ENCODE measurements around the gene TGM1. TPM values are rescaled to one million over a fixed set of nuclear protein-coding genes. Genes with fewer than 3 reads are reported as not detected.
"Not testable (repeated sequence)": the region's sequence is repeated elsewhere in the genome, so short reads cannot be mapped to it uniquely, and the experiment has no call there.

Gene TGM1
- total and polyA plus RNA-seq, 2 experiments from 2014 or later = 0.31 to 0.63 TPM

GRCh38 chr14:24226473-24226872, 36.5 kb downstream of the TGM1 start:
- H3K27me3 ChIP-seq (ENCODE audit: insufficient read depth) = no peaks in the 10 kb centered on the region
- ATAC-seq = no peak
- H3K4me3 ChIP-seq = no peak overlapping the region
- no peaks in the 10 kb centered on the region for H3F3A ChIP-seq (replicated peaks; ENCODE audit: low read depth)
- Mint-ChIP-seq H3K27ac (no peak overlapping the region), H3K36me3 (ENCODE audit: low read depth) (peaks cover 9% of the 10 kb centered on the region), H3K9me3 (no peaks in the 10 kb centered on the region), H3K27me3 (ENCODE audit: insufficient read depth, low read depth, poor library complexity) (no peaks in the 10 kb centered on the region), H3K4me1 (peaks cover 6% of the 10 kb centered on the region; the same call in 1 of the 3 replicates), H3K4me3 (no peak overlapping the region)
- DNase-seq (ENCODE audit: low spot score) = no peak
- no peak for TF ChIP-seq EZH2phosphoT487 (IDR thresholded peaks at IDR 0.05; ENCODE audit: unreplicated experiment)
- no peak for TF ChIP-seq ZNF114 (CRISPR knock-in tag; IDR thresholded peaks at IDR 0.05)
- TF ChIP-seq STAT1 (IDR thresholded peaks at IDR 0.05; ENCODE audit: unreplicated experiment) = no peak
- TF ChIP-seq REST (IDR thresholded peaks at IDR 0.05; ENCODE audit: unreplicated experiment) = no peak
- TF ChIP-seq, protein P1, sequence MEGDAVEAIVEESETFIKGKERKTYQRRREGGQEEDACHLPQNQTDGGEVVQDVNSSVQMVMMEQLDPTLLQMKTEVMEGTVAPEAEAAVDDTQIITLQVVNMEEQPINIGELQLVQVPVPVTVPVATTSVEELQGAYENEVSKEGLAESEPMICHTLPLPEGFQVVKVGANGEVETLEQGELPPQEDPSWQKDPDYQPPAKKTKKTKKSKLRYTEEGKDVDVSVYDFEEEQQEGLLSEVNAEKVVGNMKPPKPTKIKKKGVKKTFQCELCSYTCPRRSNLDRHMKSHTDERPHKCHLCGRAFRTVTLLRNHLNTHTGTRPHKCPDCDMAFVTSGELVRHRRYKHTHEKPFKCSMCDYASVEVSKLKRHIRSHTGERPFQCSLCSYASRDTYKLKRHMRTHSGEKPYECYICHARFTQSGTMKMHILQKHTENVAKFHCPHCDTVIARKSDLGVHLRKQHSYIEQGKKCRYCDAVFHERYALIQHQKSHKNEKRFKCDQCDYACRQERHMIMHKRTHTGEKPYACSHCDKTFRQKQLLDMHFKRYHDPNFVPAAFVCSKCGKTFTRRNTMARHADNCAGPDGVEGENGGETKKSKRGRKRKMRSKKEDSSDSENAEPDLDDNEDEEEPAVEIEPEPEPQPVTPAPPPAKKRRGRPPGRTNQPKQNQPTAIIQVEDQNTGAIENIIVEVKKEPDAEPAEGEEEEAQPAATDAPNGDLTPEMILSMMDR (conservative IDR thresholded peaks at IDR 0.05; ENCODE audit: low read depth in 2 of 2) = no peak
- no peak for TF ChIP-seq EZH2 (IDR thresholded peaks at IDR 0.05; ENCODE audit: low read depth, unreplicated experiment)
- no peak for TF ChIP-seq JUNB (IDR thresholded peaks at IDR 0.05; ENCODE audit: unreplicated experiment)
- H3K36me3 ChIP-seq (ENCODE audit: insufficient read depth) = peaks cover 12% of the 10 kb centered on the region
- no peak overlapping the region for H3K27ac ChIP-seq (ENCODE audit: low read depth)
- peaks cover 97% of the 10 kb centered on the region for H3K79me2 ChIP-seq (replicated peaks; ENCODE audit: insufficient read depth)
- H3K4me2 ChIP-seq = no peak overlapping the region
- H4K20me1 ChIP-seq (replicated peaks; ENCODE audit: insufficient read depth) = peaks cover 26% of the 10 kb centered on the region
- peaks cover 5% of the 10 kb centered on the region for H3K4me1 ChIP-seq (ENCODE audit: insufficient read depth)
- no peaks in the 10 kb centered on the region for H3K9me2 ChIP-seq (ENCODE audit: insufficient read depth)
- no peak overlapping the region for H2AFZ ChIP-seq

DNA sequence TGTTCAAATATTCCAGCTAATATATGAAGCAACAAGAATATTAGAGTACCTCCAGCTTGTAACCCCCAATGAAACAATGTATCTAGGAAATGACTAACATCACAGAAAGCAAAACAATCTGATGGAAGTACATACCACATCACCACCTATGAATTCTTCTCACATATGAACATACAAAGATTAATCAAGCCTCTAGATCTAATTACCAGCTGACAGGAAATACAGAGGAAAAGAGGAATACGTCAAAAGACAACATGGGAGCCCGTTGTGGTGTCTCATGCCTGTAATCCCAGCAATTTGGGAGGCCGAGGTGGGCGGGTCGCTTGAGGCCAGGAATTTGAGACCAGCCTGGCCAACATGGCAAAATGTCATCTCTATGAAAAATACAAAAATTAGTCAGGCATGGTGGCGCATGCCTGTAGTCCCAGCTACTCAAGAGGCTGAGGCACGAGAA, 38.3 kb downstream of the TGM1 start:
- no peaks in the 10 kb centered on the region for H3K4me1 ChIP-seq (ENCODE audit: insufficient read depth)
- no peak for TF ChIP-seq JUNB (IDR thresholded peaks at IDR 0.05; ENCODE audit: unreplicated experiment)
- no peak for TF ChIP-seq EZH2phosphoT487 (IDR thresholded peaks at IDR 0.05; ENCODE audit: unreplicated experiment)
- TF ChIP-seq ETS1 (IDR thresholded peaks at IDR 0.05) = no peak
- no peak for TF ChIP-seq CREB1 (CRISPR knock-in tag; IDR thresholded peaks at IDR 0.05; ENCODE audit: low read depth)
- no peak for TF ChIP-seq ZNF114 (CRISPR knock-in tag; IDR thresholded peaks at IDR 0.05)
- no peak for TF ChIP-seq EZH2 (IDR thresholded peaks at IDR 0.05; ENCODE audit: low read depth, unreplicated experiment)
- TF ChIP-seq ZNF331 (CRISPR knock-in tag; IDR thresholded peaks at IDR 0.05; ENCODE audit: low read depth) = no peak
- ATAC-seq (no peak), DNase-seq (ENCODE audit: low spot score) (no peak)
- no peaks in the 10 kb centered on the region for H3K27me3 Mint-ChIP-seq (ENCODE audit: insufficient read depth, low read depth, poor library complexity)
- peaks cover 40% of the 10 kb centered on the region for H4K20me1 ChIP-seq (replicated peaks; ENCODE audit: insufficient read depth)
- no peaks in the 10 kb centered on the region for H3K9me3 Mint-ChIP-seq
- H2AFZ ChIP-seq = no peak overlapping the region
- H3K36me3 Mint-ChIP-seq (ENCODE audit: low read depth) = peaks cover 9% of the 10 kb centered on the region
- no peaks in the 10 kb centered on the region for H3K27me3 ChIP-seq (ENCODE audit: insufficient read depth)
- peaks cover 98% of the 10 kb centered on the region for H3K79me2 ChIP-seq (replicated peaks; ENCODE audit: insufficient read depth)
- no peak overlapping the region for H3K27ac Mint-ChIP-seq
- no peak overlapping the region for H3K4me2 ChIP-seq
- no peaks in the 10 kb centered on the region for H3F3A ChIP-seq (replicated peaks; ENCODE audit: low read depth)
- H3K4me3 ChIP-seq = no peak overlapping the region
- H3K4me1 Mint-ChIP-seq = no peaks in the 10 kb centered on the region
- no peak overlapping the region for H3K4me3 Mint-ChIP-seq
- H3K36me3 ChIP-seq (ENCODE audit: insufficient read depth) = peaks cover 12% of the 10 kb centered on the region
- H3K9me2 ChIP-seq (ENCODE audit: insufficient read depth) = no peaks in the 10 kb centered on the region
- H3K27ac ChIP-seq (ENCODE audit: low read depth) = no peak overlapping the region

DNA sequence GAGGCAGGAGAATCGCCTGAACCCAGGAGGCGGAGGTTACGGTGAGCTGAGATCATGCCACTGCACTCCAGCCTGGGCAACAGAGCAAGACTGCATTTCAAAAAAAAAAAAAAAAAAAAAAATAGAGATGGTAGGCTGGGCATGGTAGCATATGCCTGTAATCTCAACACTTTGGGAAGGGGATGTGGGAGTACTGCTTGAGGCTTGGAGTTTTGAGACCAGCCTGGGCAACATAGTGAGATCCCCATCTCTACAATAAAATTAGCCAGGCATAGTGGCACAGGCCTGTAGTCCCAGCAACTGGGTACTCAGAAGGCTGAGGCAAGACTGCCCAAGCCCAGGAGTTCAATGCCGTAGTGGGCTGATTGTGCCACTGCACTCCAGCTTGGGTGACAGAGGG, 40.0 kb downstream of the TGM1 start:
- DNase-seq (ENCODE audit: low spot score) = not testable (repeated sequence)
- H3K36me3 ChIP-seq (ENCODE audit: insufficient read depth) = peaks cover 12% of the 10 kb centered on the region

More for the DNA sequence above, 40.0 kb downstream of the TGM1 start:
- peaks cover 36% of the 10 kb centered on the region for H4K20me1 ChIP-seq (replicated peaks; ENCODE audit: insufficient read depth)
- not testable (repeated sequence) for H3K27me3 ChIP-seq (ENCODE audit: insufficient read depth); H3K4me1 Mint-ChIP-seq; H3K4me3 Mint-ChIP-seq; H3K27me3 Mint-ChIP-seq (ENCODE audit: insufficient read depth, low read depth, poor library complexity); H3K9me2 ChIP-seq (ENCODE audit: insufficient read depth); H3K4me2 ChIP-seq; H3K9me3 Mint-ChIP-seq; H3F3A ChIP-seq (replicated peaks; ENCODE audit: low read depth); ATAC-seq; H3K27ac Mint-ChIP-seq; H3K4me3 ChIP-seq; H3K27ac ChIP-seq (ENCODE audit: low read depth); H2AFZ ChIP-seq; H3K4me1 ChIP-seq (ENCODE audit: insufficient read depth)
- peaks cover 89% of the 10 kb centered on the region for H3K79me2 ChIP-seq (replicated peaks; ENCODE audit: insufficient read depth)
- H3K36me3 Mint-ChIP-seq (ENCODE audit: low read depth) = peaks cover 11% of the 10 kb centered on the region
